Transverse colon (tissue), 4 donors: ENCODE data around the gene ME2. TPM values are rescaled to one million over a fixed set of nuclear protein-coding genes. Genes with fewer than 3 reads are reported as not detected.

Experiments
- DNase-seq: peaks from one replicate; pipeline ENCODE4 v3.0.0-alpha.2; 2019
- H3K27ac ChIP-seq, 4 donors: fragments of 200-600 bp; sonication (generic); 2 replicates each; pipeline ENCODE4 v1.5.1; 2016 to 2018; ENCODE audit warnings: inconsistent platforms in 4 of 4
- H3K27me3 ChIP-seq: fragments of 200-600 bp; sonication (generic); 2 replicates; pipeline ENCODE4 v1.5.1; 2017; ENCODE audit warnings: inconsistent platforms
- H3K36me3 ChIP-seq, 4 donors: fragments of 200-600 bp; sonication (generic); 2 replicates each; pipeline ENCODE4 v1.5.1; 2017 to 2019; ENCODE audit warnings: inconsistent platforms in 4 of 4
- H3K4me1 ChIP-seq, 4 donors: fragments of 200-600 bp; sonication (generic); 2 replicates each; pipeline ENCODE4 v1.5.1; 2017 to 2020; ENCODE audit warnings: inconsistent platforms in 4 of 4
- H3K4me3 ChIP-seq, 4 donors: fragments of 200-600 bp; sonication (generic); 1 replicate in 1 of 4; 2 replicates in 3 of 4; pipeline versions ENCODE4 v1.5.1 to v1.6.1; 2017 to 2019; ENCODE audit warnings: inconsistent platforms in 4 of 4
- H3K9me3 ChIP-seq, 2 donors: fragments of 200-600 bp; sonication (generic); 2 replicates each; pipeline ENCODE4 v1.5.1; 2017 to 2019; ENCODE audit warnings: inconsistent platforms in 2 of 2
- CTCF ChIP-seq, 5 experiments: fragments of 200-600 bp in 3 of 5; fragments of 450-650 bp in 2 of 5; sonication (generic) in 3 of 5; IDR thresholded peaks; 1 replicate in 2 of 5; 2 replicates in 3 of 5; pipeline ENCODE4 v1.5.1; 2016 to 2017; ENCODE audit warnings: antibody characterized with exemption in 5 of 5, inconsistent platforms in 3 of 5, mild to moderate bottlenecking in 2 of 5, moderate library complexity in 1 of 5
- EP300 ChIP-seq: sonication (generic); formaldehyde crosslinking; IDR thresholded peaks from one replicate; pipeline ENCODE4 v1.6.1; 2017; ENCODE audit warnings: antibody characterized with exemption, low read depth
- POLR2A ChIP-seq: fragments of 450-650 bp; IDR thresholded peaks from one replicate; pipeline ENCODE4 v1.6.1; 2016; ENCODE audit warnings: antibody characterized with exemption, mild to moderate bottlenecking, moderate library complexity
- POLR2AphosphoS5 ChIP-seq, 3 donors: sonication (generic); formaldehyde crosslinking; IDR thresholded peaks; one replicate each; pipeline ENCODE4 v1.6.1; 2016; ENCODE audit warnings: antibody characterized with exemption in 3 of 3
- WGBS, 2 donors: methylation state at CpG; one replicate each; pipeline ENCODE4 v1.1.5; 2018; ENCODE audit warnings: low coverage in 1 of 2; 5-methylcytosine and 5-hydroxymethylcytosine counted together
- in situ Hi-C, 4 donors: fragments of 200-750 bp; cut with MboI; loops; one replicate each; pipeline versions ENCODE4 v1.15.0 to v1.15.1; 2017; ENCODE audit warnings: low sequenced_read_pairs in 3 of 4, low pct_ligation_motif_present in 1 of 4, low pct_unique_long_range_greater_than_20kb in 1 of 4
- intact Hi-C: fragments of 100-400 bp; cut with DNase I; formaldehyde crosslinking; loops from one replicate; pipeline ENCODE4 v1.15.1; 2023; ENCODE audit warnings: low total_unique reads
- total RNA-seq, 4 donors: library from RNA; depleted of rRNA; stranded (reverse); fragments of >200 nt; gene quantifications; one replicate each; pipeline ENCODE4 v1.1.0, GENCODE V29; 2016

Gene ME2
- total RNA-seq, 4 donors from 2014 or later = 28.8 to 84.5 (median 53.2) TPM

- intact Hi-C loops = no loop called here
- Histone ChIP-seq H3K27ac (no peak overlapping the region), H3K4me3 (no peak overlapping the region), H3K27me3 (no peaks in the 10 kb centered on the region), H3K36me3 (no peaks in the 10 kb centered on the region), H3K9me3 (no peaks in the 10 kb centered on the region), H3K4me1 (peaks cover 0 to 9% (median 0%) of the 10 kb centered on the region in 4 donors)
- WGBS, 2 donors = 74 to 79% methylated on average over 2 of the region's 2 CpGs
- no peak for DNase-seq
- TF ChIP-seq POLR2A (no peak), POLR2AphosphoS5 (IDR thresholded peaks at IDR 0.05) (no peak), CTCF (IDR thresholded peaks at IDR 0.05) (no peak), EP300 (no peak)
- in situ Hi-C loops = no loop called here
Observed at GRCh38 chr18:50836521-50836957, 42.4 kb upstream of the ME2 start.

- intact Hi-C loops = no loop called here
- in situ Hi-C loops = no loop called here
- DNase-seq = no peak
- H3K27ac ChIP-seq = no peak overlapping the region
- H3K9me3 ChIP-seq = no peaks in the 10 kb centered on the region
- 78 to 80% methylated on average over 1 to 2 of the region's 2 CpGs for WGBS, 2 donors
- peaks cover 0 to 11% (median 0%) of the 10 kb centered on the region in 4 donors for H3K4me1 ChIP-seq
- TF ChIP-seq POLR2AphosphoS5 (IDR thresholded peaks at IDR 0.05) = no peak
- no peak for TF ChIP-seq CTCF (IDR thresholded peaks at IDR 0.05)
- no peak for TF ChIP-seq EP300
- no peak for TF ChIP-seq POLR2A
- no peak overlapping the region for H3K4me3 ChIP-seq
- H3K27me3 ChIP-seq = no peaks in the 10 kb centered on the region
- no peaks in the 10 kb centered on the region for H3K36me3 ChIP-seq
Observed at GRCh38 chr18:50839341-50839740, 39.6 kb upstream of the ME2 start.

GRCh38 chr18:50839996-50840395 lies 38.9 kb upstream of the ME2 start:
- TF ChIP-seq POLR2AphosphoS5 (IDR thresholded peaks at IDR 0.05) (no peak), POLR2A (no peak), CTCF (IDR thresholded peaks at IDR 0.05) (no peak), EP300 (no peak)
- H3K4me3 ChIP-seq = no peak overlapping the region
- 72% methylated on average over 3 of the region's 3 CpGs; no CpG with 5 or more reads in 1 of the 2 donors for WGBS, 2 donors
- no peaks in the 10 kb centered on the region for H3K36me3 ChIP-seq
- no peaks in the 10 kb centered on the region for H3K9me3 ChIP-seq
- in situ Hi-C loops = no loop called here
- intact Hi-C loops = no loop called here
- H3K27ac ChIP-seq = no peak overlapping the region
- peaks cover 0 to 17% (median 0%) of the 10 kb centered on the region in 4 donors for H3K4me1 ChIP-seq
- no peaks in the 10 kb centered on the region for H3K27me3 ChIP-seq
- no peak for DNase-seq

- H3K36me3 ChIP-seq = no peaks in the 10 kb centered on the region
- intact Hi-C loops = no loop called here
- H3K27me3 ChIP-seq = no peaks in the 10 kb centered on the region
Observed at GRCh38 chr18:50842846-50843245, 36.1 kb upstream of the ME2 start.

More at GRCh38 chr18:50842846-50843245, 36.1 kb upstream of the ME2 start:
- Histone ChIP-seq H3K4me3 (no peak overlapping the region), H3K9me3 (no peaks in the 10 kb centered on the region), H3K27ac (no peak overlapping the region), H3K4me1 (peaks cover 0 to 11% (median 0%) of the 10 kb centered on the region in 4 donors)
- in situ Hi-C loops = no loop called here
- DNase-seq = no peak
- TF ChIP-seq CTCF (IDR thresholded peaks at IDR 0.05) = no peak
- TF ChIP-seq POLR2AphosphoS5 (IDR thresholded peaks at IDR 0.05) = no peak
- no peak for TF ChIP-seq EP300
- TF ChIP-seq POLR2A = no peak
- 0% methylated on average over 1 of the region's 1 CpG for WGBS, 2 donors
